Activated effector memory CD4-positive, alpha-beta T cell treated with Interleukin-2 at 50 U/mL for 16 hours (primary cell): ENCODE results near the gene SLC9A3.

Experiments
- DNase-seq: peaks from one replicate; pipeline ENCODE4 v3.0.0-alpha.2; 2020

Gene SLC9A3

DNA sequence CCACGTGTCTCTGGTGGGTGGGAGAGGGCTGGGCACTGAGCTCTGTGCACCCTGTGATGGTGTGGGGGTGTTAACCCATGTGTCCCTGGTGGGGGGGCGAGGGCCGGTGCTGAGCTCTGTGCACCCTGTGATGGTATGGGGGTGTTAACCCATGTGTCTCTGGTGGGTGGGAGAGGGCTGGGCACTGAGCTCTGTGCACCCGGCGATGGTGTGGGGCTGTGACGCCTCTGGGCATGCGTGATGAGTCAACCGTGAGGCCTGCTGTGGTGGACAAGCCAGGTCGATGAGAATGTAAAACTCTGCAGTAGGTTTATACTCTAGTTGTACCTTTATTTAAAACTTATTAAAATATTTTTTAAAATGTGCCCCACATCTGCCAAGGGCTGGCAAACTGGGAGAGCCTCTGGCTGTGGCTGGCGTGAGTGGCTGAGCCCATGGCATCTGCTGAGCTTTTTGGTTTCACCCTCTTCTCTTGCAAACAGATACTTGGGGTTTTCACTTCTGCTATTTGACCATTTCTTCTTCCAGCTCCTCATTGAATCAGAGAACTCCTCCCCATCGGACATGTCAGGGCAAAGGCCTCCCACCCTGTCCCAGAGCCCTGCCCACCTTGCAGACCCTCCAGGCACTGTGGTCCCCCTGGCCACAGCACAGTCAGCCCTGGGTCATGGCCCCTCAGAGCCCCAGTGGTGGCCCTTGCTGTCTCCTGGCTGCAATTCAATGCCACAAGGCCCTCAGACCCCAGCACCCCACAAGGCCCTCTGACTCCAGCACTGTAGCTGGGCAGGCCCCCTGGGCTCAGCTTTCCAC lies 99.7 kb downstream of the SLC9A3 start:
- DNase-seq, result no peak

DNA sequence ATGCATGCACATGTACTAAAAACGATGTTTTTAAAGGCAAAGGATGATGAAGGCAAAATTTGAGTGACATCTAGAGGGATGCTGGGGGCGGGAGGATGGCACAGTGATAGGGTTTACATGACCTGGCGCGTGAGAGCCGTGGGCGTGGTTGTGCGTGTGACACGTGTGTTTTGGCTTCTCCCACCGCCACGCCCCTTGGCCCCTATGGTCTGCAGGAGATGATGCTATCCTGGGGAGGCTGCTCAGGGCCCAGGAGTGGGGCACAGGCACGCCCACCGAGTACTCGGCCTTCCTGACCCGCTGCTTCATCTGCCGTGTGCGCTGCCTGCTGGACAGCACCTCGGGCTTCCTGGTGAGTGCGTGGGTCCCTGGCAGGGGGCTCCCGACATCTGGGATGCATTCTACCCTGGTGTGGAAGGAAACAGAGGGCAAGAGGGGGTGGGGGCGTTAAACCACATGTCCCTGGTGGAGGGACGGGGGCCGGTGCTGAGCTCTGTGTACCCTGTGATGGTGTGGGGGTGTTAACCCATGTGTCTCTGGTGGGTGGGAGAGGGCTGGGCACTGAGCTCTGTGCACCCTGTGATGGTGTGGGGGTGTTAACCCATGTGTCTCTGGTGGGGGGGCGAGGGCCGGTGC lies 100.5 kb downstream of the SLC9A3 start:
- DNase-seq, result no peak

DNA sequence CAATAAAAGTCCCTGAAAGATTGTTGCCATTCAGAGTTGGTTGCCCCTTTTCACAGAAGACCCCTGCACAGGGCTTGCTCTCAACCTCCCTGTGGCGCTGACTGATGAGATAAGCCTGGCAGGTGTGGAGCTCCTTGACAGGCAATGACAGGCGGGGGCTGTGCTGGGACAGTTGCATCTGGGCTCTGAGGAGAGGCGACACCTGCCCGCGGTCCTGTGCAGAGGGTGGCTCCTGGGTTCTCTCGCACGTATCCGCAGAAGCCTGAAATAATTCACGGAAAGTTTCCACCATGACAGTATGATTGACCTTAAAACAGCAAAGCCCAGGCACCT lies 101.0 kb downstream of the SLC9A3 start:
- DNase-seq, result no peak

DNA sequence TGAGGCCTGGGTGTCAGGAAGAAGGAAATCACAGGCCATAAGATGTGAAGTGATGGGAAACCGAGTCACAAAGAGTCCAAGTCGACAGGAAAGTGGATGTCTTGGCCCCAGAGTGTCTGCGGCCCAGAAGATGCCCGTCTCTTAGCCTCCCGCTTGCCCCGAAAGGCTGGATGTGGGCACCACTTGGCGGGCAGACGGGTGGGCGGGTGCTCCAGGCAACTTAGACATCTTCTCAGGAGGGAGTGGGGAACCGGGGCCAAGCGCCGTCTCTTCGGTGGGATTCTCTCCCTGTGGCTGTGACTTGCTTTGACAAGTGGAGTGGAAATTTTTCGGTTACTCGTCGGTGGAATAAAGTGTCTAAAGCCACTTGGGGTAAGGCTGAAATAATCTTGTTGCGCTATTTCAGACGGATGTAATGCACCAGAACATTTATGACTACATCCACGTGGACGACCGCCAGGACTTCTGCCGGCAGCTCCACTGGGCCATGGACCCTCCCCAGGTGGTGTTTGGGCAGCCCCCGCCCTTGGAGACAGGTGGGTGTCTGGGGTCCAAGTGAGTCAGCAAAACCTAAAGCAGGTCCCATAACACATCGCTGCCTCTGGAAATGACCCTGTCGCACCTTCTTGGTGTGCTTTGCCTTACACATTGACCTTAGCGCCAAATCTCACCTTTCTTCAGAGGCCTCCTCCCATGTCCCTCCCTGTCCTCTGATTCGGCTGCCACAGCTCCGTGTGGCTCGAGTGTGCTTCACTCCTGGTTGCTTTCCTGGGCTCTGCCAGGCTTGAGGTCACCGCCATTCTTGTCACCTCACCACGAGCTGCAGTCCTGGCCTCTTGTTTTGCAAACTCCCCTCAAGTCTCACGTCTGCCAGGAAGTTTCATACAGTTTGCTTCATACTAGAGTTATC lies 101.7 kb downstream of the SLC9A3 start:
- no peak for DNase-seq

DNA sequence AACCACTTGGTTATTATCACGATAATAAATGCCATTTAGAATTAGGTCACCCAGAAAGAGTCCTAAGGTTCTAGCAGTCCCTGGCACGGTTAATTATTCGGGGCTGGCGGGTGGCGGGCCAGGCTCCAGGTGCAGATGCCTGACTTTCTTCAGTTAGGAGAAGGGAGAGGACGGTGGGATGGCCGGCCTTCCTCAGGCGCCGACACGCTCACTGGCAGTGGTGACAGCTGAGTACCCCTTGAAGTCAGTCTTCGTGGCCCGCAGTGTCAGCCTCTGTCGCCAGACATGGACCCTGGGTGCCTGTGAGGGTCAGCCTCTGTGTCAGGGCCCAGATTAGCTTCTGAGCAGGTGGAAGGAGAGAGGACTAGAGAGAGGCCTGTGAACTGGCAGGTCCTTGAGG lies 102.3 kb downstream of the SLC9A3 start:
- no peak for DNase-seq

DNA sequence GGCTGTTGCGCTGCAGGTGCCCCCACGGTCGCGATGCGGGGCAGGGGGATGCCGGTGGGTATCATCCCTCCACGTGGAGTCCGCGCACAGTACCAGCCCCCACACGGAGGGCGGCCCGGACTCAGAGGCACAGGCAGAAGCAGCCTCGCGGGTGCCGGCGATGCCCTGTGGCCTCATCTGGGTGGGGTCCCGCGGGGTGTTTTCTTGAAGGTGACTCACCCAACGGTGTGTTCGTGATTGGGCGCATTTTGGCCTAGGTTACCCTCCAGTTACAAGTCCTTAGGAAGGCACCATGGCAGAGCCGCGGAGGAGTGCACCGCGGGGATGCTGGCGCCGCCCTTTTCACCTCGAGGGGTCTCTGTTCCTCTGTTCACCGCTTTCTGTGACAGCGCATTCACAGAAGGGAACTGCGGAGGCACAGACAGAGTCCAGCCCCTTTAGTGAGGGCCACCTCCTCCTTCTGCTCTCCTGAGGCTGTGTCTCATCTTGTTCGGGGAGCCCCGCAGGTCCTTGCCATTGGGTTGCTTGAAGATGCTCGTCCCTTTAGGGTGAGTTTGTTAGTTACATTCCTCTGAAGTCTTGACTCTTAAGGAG lies 102.9 kb downstream of the SLC9A3 start:
- no peak for DNase-seq

DNA sequence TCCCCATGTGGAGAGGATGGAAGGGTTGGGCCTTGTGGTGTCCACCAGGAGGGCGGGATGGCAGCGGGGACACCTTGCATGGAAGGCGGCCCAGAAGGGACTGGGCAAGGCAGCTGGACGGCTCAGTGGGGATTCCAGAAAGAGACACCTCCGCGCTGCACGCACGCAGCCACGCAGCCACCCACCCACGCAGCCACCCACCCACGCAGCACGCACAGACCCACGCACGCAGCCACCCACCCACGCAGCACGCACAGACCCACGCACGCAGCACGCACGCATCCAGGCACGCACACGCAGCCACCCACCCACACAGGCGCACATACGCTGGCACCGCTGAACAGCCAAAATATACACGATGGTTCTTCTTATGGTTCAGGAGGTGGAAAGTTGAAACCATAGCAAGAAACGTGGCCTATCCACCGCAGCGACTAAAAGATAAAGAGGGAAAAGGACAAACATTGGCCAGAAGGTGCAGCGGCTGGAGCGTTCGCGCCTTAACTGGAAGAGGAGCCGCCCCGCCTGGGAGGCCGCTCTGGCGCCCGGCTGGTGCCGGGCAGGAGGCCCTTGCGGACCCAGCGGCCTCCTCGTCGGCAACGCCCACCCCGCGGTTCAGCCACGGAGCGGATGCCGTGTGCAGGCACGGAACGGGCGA lies 103.5 kb downstream of the SLC9A3 start:
- no peak for DNase-seq
